ENCODE measurements around the gene RNF10. TPM values are rescaled to one million over a fixed set of nuclear protein-coding genes. Genes with fewer than 3 reads are reported as not detected.

The RNF10 gene
- total and polyA plus RNA-seq, 3 donors from 2014 or later = 307 to 370 (median 340) TPM

DNA sequence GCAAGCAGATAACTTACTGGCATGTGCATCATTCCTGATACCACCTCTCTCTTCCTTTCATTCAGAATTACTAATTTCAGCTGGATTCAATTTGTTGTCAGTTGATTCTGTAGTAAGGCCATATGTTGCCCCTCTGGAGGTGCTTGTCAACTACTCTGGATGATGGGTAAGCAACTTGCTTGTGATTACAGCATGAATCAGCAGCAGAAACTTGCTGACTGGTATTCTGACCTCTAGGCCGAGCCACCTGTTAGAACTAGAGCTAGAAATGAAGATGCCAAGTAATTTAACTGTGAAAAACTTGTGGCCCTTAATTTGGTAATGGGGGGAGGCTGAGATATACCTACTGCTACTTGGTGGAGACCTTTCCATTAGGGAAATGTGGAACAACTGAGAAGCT, 5.1 kb downstream of the RNF10 start:
- no peaks in the 10 kb centered on the region for H3K36me3 ChIP-seq (ENCODE audit: low read depth, missing control alignments)
- no peak for TF ChIP-seq POLR2A (IDR thresholded peaks at IDR 0.05)
- TF ChIP-seq, protein P1, sequence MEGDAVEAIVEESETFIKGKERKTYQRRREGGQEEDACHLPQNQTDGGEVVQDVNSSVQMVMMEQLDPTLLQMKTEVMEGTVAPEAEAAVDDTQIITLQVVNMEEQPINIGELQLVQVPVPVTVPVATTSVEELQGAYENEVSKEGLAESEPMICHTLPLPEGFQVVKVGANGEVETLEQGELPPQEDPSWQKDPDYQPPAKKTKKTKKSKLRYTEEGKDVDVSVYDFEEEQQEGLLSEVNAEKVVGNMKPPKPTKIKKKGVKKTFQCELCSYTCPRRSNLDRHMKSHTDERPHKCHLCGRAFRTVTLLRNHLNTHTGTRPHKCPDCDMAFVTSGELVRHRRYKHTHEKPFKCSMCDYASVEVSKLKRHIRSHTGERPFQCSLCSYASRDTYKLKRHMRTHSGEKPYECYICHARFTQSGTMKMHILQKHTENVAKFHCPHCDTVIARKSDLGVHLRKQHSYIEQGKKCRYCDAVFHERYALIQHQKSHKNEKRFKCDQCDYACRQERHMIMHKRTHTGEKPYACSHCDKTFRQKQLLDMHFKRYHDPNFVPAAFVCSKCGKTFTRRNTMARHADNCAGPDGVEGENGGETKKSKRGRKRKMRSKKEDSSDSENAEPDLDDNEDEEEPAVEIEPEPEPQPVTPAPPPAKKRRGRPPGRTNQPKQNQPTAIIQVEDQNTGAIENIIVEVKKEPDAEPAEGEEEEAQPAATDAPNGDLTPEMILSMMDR (IDR thresholded peaks at IDR 0.05) = no peak
- peaks cover 43% of the 10 kb centered on the region for H3K4me1 ChIP-seq
- no peaks in the 10 kb centered on the region for H3K9me3 ChIP-seq
- no peak overlapping the region for H3K4me3 ChIP-seq
- DNase-seq = no peak
- no peak overlapping the region for H3K27ac ChIP-seq
- WGBS, 2 donors = 44 to 63% methylated on average over 1 of the region's 1 CpG
- intact Hi-C loops (cut with DNase I; ENCODE audit: low total_unique reads) = no loop called here
- no peaks in the 10 kb centered on the region for H3K27me3 ChIP-seq

DNA sequence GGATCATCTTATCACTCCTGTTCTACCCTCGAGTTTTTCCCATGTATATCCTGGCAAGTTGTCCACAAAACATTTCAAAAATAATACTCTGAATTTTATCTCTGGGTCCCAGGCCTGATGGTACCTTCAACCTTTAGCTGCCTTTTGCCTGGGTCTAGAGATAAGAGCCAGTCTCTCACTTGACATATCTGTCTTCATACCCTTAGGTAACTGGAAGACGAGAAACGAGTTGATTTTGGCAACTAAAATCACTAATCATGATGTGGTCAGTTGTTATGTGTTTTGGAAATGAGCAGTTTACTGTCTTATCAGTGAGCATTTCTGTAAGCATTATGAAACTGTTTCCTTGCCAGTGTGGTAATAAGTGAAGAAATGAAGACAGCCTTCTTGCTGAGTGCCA, 6.3 kb downstream of the RNF10 start:
- TF ChIP-seq, protein P1 (IDR thresholded peaks at IDR 0.05) = no peak
- no peak for TF ChIP-seq POLR2A (IDR thresholded peaks at IDR 0.05)
- WGBS, 2 donors = 29 to 34% methylated on average over 3 of the region's 3 CpGs
- no peaks in the 10 kb centered on the region for H3K9me3 ChIP-seq
- H3K4me3 ChIP-seq = no peak overlapping the region
- DNase-seq = no peak
- H3K4me1 ChIP-seq = peaks cover 43% of the 10 kb centered on the region
- intact Hi-C loops (cut with DNase I; ENCODE audit: low total_unique reads) = no loop called here
- H3K27me3 ChIP-seq = no peaks in the 10 kb centered on the region
- H3K27ac ChIP-seq = peak overlapping the region; percentile 14 to 50
- no peaks in the 10 kb centered on the region for H3K36me3 ChIP-seq (ENCODE audit: low read depth, missing control alignments)

DNA sequence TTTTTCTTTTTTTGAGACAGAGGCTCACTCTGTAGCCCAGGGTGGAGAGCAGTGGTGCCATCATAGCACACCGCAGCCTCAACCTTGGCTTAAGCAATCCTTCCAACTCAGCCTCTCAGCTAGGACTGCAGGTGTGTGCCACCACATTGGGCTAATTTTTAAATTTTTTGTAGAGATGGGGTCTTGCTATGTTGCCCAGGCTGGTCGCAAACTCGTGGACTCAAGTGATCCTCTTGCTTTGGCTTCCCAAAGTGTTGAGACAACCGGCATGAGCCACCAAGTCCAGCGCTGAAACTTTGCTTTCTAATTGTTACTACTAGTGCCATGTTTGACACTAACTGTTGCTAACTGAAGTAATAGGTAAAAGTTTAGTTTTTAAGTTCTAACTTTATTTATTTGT, 8.0 kb downstream of the RNF10 start:
- H3K9me3 ChIP-seq = no peaks in the 10 kb centered on the region
- H3K27ac ChIP-seq = no peak overlapping the region
- no peaks in the 10 kb centered on the region for H3K27me3 ChIP-seq
- H3K4me3 ChIP-seq = no peak overlapping the region
- H3K4me1 ChIP-seq = peaks cover 28% of the 10 kb centered on the region
- no peaks in the 10 kb centered on the region for H3K36me3 ChIP-seq (ENCODE audit: low read depth, missing control alignments)
- TF ChIP-seq, protein P1 (IDR thresholded peaks at IDR 0.05) = no peak
- no peak for TF ChIP-seq POLR2A (IDR thresholded peaks at IDR 0.05)
- WGBS, 2 donors = 96 to 98% methylated on average over 5 of the region's 5 CpGs
- no peak for DNase-seq
- intact Hi-C loops (cut with DNase I; ENCODE audit: low total_unique reads) = no loop called here

DNA sequence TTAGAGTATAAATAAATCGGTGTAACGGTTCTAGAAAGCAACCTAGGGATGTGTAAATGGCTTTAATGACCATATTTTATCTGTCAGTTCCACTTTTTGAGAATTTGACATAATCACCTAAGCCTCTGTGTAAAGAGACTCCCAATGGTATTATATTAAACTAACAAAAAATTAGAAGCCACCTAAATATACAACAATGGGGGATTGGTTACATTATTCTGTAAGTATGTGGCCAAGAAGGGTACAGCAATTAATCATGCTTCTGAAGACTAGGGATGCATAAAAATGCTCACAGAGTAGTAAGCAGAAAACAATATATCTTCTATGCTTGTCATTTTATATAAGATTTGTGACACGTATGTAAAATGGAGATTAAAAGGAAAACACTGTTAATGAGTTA, 10.5 kb downstream of the RNF10 start:
- H3K36me3 ChIP-seq (ENCODE audit: low read depth, missing control alignments) = no peaks in the 10 kb centered on the region
- no peaks in the 10 kb centered on the region for H3K27me3 ChIP-seq
- no peak for TF ChIP-seq POLR2A (IDR thresholded peaks at IDR 0.05)
- H3K9me3 ChIP-seq = no peaks in the 10 kb centered on the region
- H3K4me1 ChIP-seq = peaks cover 5% of the 10 kb centered on the region
- DNase-seq = no peak
- no peak overlapping the region for H3K4me3 ChIP-seq
- H3K27ac ChIP-seq = no peak overlapping the region
- intact Hi-C loops (cut with DNase I; ENCODE audit: low total_unique reads) = no loop called here
- WGBS, 2 donors = 83 to 89% methylated on average over 3 of the region's 3 CpGs

DNA sequence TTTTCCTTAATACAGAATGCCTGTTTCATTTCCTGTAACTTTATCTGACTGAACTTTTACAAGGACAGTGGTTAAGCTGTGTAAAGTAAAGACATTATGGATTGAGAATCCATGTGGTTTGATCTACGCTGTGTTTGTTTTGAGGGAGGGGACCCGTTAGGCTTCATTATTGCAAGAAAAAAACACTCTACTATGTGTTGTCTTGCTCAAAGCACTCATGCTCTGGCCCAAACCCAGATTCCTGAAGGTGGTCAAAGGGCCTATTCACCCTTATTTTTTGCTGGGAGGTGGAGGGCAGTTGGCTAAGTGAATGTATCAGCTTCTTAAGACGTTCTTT, 11.9 kb downstream of the RNF10 start:
- intact Hi-C loops (cut with DNase I; ENCODE audit: low total_unique reads) = no loop called here
- H3K9me3 ChIP-seq = no peaks in the 10 kb centered on the region
- H3K4me1 ChIP-seq = peaks cover 7% of the 10 kb centered on the region
- TF ChIP-seq POLR2A (IDR thresholded peaks at IDR 0.05) = no peak
- TF ChIP-seq, protein P1 (IDR thresholded peaks at IDR 0.05) = no peak
- DNase-seq = no peak
- 76 to 85% methylated on average over 3 of the region's 3 CpGs for WGBS, 2 donors
- no peaks in the 10 kb centered on the region for H3K27me3 ChIP-seq
- H3K36me3 ChIP-seq (ENCODE audit: low read depth, missing control alignments) = no peaks in the 10 kb centered on the region
- no peak overlapping the region for H3K27ac ChIP-seq
- H3K4me3 ChIP-seq = no peak overlapping the region
